NCI-H146 treated with DMSO at 0.1 percent for 48 hours (cell line): ENCODE measurements around the gene TTC9B.

Source experiments
- DNase-seq: peaks from one replicate; lab custom pipeline; 2025; ENCODE audit not compliant: unreplicated experiment; lab: John Stamatoyannopoulos, UW

The TTC9B gene

DNA sequence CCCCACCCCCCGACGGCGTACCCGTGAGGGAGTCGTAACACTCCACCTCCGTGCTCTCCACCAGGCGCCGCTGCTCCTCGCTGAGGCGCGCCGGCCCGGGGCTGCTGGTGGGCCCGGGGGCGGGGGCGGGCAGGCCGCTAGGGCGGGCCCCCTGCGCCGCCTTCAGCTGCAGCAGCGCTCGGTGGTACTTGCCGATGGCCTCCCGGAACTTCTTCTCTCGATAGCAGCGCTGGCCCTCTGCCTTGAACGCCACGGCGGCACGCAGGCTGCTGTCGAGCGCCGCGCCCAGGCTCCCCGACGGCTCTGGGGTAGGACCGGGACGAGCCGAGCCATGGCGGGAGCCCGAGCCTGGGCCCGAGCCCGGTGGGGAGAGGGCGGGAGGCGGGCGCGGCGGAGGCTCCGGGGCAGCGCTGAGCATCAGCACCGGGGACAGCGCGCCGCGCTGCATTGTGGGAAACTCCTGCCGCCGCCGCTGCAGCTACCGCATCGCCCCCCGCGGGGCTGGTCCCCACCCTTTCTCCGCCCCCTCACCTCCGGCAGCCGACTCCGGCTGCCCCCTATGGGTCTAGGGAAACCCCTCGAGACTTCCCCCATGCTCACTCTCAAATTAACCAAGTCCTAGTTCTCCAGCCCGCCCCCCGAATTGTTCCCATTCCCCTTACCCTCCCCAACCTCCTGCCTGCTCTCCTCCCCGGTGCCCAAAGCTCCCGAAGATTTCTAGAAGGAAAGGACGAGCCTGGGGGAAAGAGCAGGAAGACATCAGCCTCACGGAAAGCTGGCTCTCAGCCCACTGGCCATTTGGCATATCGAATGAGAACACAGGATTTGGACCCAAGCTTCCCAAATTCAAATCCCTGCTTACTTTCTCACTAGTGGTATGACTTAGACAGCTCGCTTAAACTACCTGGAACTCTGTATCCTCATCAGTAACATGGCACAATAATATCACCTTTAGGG lies at the start of gene TTC9B:
Gene TTC9B (minus strand): TSS at position 451 of the 957 bp plus-strand sequence. CDS start 3 bp downstream, at position 448.
- DNase-seq, result no peak

- no peak for DNase-seq
Measured at GRCh38 chr19:40267601-40267997, 49.4 kb upstream of the TTC9B start.

DNA sequence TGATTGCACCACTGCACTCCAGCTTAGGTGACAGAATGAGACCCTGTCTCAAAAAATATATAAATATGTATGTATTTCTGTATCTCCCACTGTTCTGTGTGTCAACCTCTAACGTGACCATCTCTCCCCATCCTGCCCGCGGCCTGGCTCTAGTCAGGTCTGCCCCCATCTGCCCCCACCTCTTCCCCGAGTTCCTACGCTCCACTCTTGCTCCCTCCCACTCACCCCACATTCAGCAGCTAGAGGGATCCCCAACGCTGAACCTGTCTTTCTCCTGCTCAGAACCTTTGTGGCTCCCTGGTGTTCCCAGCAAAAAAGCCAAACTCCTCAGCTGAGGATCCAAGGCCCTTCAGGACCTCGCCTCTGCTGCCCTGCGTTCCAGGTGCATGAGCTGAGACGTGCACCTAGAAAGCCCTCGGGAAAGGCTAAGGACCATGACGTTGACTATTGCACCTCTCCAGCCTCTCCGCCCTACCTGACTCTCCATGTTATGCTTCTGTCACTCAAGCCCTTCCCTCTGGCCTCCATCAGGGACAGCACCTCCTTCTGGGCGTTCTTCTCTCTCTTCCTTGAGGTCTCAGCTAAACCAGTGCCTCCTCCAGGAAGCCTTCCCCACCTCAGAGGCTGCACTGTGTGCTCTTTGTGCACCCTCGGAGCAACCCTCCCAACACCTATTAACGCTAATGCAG lies 48.9 kb upstream of the TTC9B start:
- no peak for DNase-seq

DNA sequence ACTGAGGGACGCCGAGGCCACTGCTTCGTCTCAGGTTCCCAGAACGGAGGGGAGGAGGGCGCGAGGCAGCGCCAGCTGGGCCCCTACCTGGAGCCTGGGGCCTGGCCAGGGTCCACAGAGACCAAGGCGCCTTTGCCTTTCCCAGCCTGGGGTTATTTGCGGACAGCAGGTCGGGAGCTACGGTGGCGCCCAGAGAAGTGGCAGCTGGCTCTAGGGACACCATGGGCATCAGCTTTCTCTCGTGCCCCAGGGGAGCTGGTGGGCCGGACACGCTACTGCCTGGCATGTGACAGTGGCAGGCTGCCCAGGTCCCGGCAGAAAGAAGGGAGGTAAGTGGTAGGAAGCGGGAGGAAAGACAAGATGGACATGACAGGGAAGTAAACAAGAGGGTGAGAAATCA lies 47.9 kb upstream of the TTC9B start:
- no peak for DNase-seq

- DNase-seq, result no peak
Measured at GRCh38 chr19:40265763-40266099, 47.5 kb upstream of the TTC9B start.

DNA sequence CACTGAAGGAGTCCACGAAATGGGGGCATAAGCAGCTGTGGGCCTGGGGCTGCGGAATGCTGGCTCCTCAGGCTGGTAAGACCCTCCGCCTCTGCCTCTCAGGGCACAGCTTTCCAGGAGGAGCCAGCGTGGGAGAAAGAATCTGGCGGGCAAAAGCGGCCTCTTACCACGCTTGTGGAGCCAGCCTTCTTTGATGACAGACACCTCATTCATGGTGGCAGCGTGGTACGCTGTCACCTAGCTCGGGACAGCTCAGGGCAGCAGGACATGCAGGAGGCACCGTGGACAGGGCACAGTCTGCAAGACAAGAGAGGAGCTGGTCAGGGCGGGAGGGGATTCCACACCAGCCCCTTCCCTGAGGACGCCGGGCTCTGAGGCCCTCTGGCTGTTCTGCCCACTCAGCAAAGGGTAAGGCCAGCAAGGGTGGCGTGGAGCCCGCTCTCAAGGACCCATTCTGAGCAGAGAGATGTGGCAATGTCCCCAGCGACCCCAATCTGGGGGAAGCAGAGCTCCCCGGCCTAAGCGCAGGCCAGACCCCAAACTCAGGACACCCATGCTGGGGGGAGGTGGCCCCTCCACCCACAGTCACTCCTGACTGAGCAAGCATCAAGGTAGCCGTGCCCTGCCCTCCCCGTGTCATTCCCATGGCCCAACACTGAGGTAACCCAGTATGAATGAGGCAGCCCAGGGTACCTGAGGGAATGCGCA lies 47.0 kb upstream of the TTC9B start:
- no peak for DNase-seq

DNA sequence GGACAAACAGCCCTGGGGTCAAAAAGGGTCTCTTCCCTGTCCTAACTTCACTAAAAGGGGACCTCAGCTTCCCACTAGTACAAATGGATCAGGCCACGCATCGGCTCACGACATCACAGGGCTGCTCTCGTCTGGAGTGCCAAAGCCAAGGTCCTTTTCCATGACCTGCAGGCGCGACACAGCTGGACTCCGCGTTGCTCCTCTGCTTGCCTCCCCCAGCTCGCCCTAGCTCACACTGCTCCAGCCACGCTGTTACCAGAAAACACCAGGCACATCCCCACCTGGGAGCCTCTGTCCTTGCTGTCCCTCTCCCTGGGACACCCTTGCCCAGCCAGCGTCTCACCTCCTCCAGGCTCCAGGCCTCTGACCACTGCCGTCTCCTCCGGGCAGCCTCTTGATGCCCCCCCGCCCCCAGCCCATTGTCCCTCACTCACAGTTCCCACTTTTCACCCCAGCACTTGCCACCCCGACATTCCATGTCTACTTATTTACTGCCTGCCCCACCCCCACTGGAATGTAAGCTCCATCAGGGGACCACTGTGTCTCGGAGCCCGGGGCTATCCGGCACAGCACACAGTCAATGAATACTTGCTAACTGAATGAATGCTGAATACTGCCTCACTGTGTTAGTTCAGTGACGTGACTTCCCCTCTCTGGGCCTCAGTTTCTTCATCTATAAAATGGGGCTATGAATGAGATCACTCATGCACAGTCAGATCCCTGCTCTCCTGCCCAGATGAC lies 46.3 kb upstream of the TTC9B start:
- DNase-seq, result no peak

- no peak for DNase-seq
Measured at GRCh38 chr19:40263440-40264313, 45.5 kb upstream of the TTC9B start.

- DNase-seq, result no peak
Measured at GRCh38 chr19:40262422-40262821, 44.2 kb upstream of the TTC9B start.

DNA sequence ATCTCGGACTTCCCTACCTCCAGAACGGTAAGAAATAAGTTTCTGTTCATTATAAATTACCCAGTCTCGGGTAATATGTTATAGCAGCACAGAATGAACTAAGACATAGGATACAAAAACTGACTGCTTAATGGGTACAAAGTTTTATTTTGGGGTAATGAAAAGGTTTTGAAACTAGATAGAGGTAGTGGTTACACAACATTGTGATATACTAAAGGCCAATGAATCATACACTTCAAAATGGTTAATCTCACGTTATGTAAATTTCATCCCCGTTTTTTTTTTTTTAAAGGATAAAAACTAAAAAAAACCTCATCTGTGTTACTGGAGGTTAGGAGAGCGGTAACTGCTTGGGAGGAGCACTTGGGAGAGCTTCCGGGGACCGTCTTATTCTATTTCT lies 43.4 kb upstream of the TTC9B start:
- no peak for DNase-seq

- no peak for DNase-seq
Measured at GRCh38 chr19:40257096-40257517, 38.9 kb upstream of the TTC9B start.

DNA sequence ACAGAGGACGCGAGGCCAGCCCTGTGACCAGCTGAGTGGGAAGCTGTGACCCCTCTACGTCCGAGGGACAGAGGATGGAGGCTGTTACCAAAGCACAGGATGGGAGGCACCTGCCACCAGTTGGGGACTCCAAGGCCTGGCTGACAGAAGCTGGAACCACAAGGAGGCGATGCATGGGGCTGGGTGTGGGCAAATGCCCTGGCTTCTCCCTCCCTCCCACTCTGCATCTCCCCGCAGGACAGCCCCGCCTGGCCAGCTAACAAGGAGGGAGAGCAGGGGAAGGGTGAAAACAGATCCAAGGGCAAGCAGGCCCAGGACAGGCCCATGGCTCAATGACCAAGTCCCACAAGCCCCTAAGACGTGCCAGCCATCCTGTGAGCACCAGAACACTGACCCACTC lies 38.3 kb upstream of the TTC9B start:
- no peak for DNase-seq

GRCh38 chr19:40255619-40256166 lies 37.5 kb upstream of the TTC9B start:
- DNase-seq, result no peak

DNA sequence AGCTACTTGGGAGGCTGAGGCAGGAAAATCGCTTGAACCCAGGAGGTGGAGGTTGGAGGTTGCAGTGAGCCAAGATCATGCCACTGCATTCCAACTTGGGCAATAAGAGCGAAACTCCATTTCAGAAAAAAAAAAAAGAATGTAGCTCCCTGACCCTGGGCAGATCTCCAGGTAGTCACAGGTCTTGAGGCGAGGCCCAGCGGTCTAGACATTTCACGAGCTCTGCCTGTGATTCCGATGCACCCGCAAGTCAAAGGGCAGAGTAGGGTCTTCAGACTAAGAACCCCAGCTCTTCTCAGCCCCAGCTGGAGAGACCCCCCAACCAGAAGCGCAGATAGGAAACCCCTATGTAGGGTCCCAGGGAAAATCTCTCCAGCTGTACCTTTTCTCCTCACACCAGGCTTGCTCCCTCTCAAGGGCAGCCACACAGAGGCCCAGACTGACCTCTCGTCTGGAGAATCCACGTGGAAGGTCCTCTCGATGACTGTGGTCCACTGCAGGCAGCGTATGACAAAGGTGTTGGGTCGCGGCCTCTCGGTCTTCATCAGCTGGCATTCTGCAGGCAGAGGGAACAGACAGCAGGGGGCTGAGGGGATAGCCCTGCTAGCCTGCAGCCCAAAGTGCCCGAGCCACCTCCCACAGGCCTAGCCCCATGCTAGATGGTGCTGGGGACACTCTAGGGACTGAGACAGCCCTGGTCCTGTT lies 36.7 kb upstream of the TTC9B start:
- DNase-seq, result no peak

DNA sequence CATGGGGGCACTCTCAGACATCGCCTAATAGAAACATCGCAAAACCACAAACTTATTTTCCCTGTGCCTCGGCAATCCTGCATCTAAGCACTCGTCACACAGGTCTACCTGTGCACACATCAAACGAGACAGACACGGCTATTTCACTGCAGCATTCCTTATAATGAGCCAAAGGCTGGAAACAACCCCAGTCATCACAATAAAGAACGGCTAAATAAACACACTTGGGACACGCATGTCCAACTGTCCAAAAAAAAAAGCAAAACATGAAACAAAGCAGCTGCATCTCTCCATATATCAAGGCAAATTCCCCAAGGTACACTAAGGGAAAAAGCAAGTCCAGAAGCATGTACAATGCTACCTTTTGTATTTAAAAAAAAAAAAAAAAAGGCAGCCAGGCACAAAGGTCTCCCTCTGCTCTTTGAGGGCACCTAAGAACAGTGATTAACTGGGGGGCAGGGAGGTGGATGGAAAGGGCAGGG lies 35.5 kb upstream of the TTC9B start:
- DNase-seq, result no peak

DNA sequence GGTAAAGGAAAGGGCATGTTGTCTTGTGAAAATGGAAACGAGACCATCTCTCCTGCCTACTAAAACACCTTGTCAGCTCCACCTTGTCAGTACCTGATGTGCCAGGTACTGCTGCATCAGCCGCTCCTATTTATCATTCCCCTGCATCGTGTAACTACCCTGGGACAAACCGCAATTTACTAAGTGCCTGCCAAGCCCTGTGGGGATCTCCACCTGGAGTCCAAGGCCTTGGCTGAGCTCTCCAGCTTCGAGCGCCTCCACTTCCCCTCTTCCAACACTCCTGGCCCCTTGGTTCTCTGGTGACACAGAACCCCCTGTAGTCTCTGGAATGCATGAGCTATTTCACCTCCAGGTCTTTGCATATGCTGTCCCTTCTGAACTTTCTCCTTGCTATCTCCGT lies 34.2 kb upstream of the TTC9B start:
- DNase-seq, result no peak

DNA sequence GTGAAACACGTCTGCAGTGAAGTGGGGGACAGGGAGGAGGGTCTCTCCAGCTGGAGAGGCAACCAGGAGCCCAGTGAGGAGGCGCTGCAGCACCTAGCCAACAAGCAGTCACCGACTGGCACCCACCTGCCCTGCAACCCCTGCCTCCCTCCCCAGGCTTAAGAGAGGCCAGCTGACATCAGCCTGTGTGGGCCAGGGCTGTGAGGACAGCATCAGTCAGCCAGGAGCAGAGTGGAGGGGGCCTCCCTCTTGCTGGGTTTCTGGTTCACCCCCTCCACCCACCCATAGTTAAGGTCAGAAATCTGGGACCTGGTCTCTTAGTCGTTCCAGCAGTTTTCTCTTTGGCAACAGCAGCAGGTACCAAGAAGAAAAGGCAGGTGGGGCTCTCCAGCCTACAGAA lies 33.8 kb upstream of the TTC9B start:
- DNase-seq, result no peak

DNA sequence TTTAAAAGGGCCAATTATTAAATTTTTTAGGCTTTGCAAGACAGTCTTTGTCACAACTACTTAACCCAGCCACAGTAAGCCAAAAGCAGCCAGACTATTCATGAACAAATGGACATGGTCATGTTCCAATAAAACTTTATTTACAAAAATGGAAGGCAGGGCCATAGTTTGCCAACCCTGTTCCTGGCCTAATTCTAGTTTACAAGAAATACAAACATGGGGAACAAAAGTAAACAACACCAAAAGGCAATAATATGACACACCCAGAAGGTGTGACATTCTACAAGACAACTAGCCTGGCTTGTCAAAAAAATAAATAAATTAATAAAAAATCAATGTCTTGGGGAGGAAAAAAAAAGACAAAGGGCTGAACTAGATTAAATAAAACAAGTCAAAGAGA lies 33.1 kb upstream of the TTC9B start:
- DNase-seq, result no peak

GRCh38 chr19:40249781-40250180 lies 31.6 kb upstream of the TTC9B start:
- no peak for DNase-seq
